SK-N-MC (cell line): ENCODE data around the gene ZNF430.

Experiments
- EZH2 ChIP-seq: fragments of 200-600 bp; sonication (generic); IDR thresholded peaks from one replicate; pipeline ENCODE4 v1.6.1; 2017; ENCODE audit warnings: antibody characterized with exemption
- FOXP2 ChIP-seq: optimal IDR thresholded peaks from 2 replicates; pipeline ENCODE3; 2011; ENCODE audit warnings: mild to moderate bottlenecking, moderate library complexity; ENCODE audit not compliant: insufficient read depth; ENCODE audit errors: extremely low read length, control extremely low read depth
- POLR2AphosphoS5 ChIP-seq: IDR thresholded peaks from 2 replicates; pipeline ENCODE4 v1.6.1; 2012; ENCODE audit warnings: mild to moderate bottlenecking, low read depth, low read length, borderline replicate concordance

DNA sequence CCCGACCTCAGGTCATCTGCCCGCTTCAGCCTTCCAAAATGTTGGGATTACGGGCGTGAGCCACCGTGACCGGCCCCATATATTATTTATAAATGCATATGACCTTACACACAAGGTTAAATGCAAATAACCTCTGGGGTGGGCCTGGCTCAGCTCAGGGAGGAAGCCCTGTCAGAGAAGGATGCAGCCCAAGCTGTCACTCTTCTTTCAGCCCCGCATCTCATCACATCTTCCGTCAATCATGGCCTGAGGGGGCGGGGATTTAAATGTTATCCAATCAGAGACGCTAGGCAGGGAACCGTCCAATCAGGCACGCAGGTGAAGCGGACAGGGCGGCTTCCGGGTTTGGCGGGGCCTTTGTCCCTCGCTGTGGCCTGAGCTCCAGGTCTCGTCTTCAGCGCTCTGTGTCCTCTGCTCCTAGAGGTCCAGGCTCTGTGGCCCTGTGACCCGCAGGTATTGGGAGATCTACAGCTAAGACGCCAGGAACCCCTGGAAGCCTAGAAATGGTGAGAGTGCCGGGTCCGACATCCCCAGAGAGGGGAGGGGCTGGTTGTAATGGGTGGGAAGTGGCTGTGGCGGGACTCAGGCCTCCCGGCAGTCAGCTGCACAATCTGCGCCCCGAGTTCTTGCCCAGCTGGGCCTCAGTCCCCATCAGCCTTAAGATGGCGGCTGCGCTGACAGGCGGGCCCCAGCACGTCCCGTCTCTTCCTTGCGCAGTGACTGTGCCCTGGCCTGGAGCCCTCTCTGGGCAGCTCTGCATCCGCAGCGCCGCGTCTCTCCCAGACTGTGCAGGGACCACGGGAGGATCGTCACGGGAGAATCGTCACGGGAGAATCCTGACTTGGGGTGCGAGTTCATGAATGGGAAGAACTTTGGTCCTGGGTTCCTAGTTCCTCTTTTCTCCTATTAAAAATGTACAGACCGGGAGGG, at the start of gene ZNF430:
- TF ChIP-seq EZH2 (no peak), POLR2AphosphoS5 (peak; percentile 69; the same call in 1 of the 2 replicates), FOXP2 (no peak)
